ENCODE results near the gene LARP4B.

Gene LARP4B

GRCh38 chr10:834493-834892 lies 97.0 kb downstream of the LARP4B start:
- DNase-seq (ENCODE audit: low read depth, low spot score): no peak
- TF ChIP-seq CTCF (IDR thresholded peaks at IDR 0.05; ENCODE audit: insufficient read depth, low read length, missing control alignments): no peak
- no peak overlapping the region for H3K4me3 ChIP-seq (ENCODE audit: low read depth, low read length)
- ChIA-PET POLR2A (no interaction called here), CTCF (no interaction called here)

- CTCF ChIA-PET: interaction anchor here (1.1 kb wide), 1 partner anchor 17 kb away, joined by 3 read pairs; no protein-coding TSS in a partner anchor
Measured at GRCh38 chr10:829241-829640, 102.3 kb downstream of the LARP4B start.

GRCh38 chr10:828191-828590 lies 103.3 kb downstream of the LARP4B start:
- ChIA-PET POLR2A (no interaction called here), CTCF (no interaction called here)
- no peak for DNase-seq (ENCODE audit: low read depth, low spot score)
- H3K4me3 ChIP-seq (ENCODE audit: low read depth, low read length): no peak overlapping the region
- TF ChIP-seq CTCF (IDR thresholded peaks at IDR 0.05; ENCODE audit: insufficient read depth, low read length, missing control alignments): no peak

More at GRCh38 chr10:829241-829640, 102.3 kb downstream of the LARP4B start:
- no peak for DNase-seq (ENCODE audit: low read depth, low spot score)
- no peak for TF ChIP-seq CTCF (IDR thresholded peaks at IDR 0.05; ENCODE audit: insufficient read depth, low read length, missing control alignments)
- H3K4me3 ChIP-seq (ENCODE audit: low read depth, low read length): no peak overlapping the region
- POLR2A ChIA-PET: no interaction called here

- no peak for DNase-seq (ENCODE audit: low read depth, low spot score)
- H3K4me3 ChIP-seq (ENCODE audit: low read depth, low read length): no peak overlapping the region
- ChIA-PET CTCF (interaction anchor here (1.3 kb wide), 1 partner anchor 10 kb away, joined by 4 read pairs; no protein-coding TSS in a partner anchor), POLR2A (no interaction called here)
- TF ChIP-seq CTCF (IDR thresholded peaks at IDR 0.05; ENCODE audit: insufficient read depth, low read length, missing control alignments): no peak
Measured at GRCh38 chr10:824946-825345, 106.6 kb downstream of the LARP4B start.

GRCh38 chr10:824497-824896 lies 107.0 kb downstream of the LARP4B start:
- no peak for DNase-seq (ENCODE audit: low read depth, low spot score)
- no peak overlapping the region for H3K4me3 ChIP-seq (ENCODE audit: low read depth, low read length)
- TF ChIP-seq CTCF (IDR thresholded peaks at IDR 0.05; ENCODE audit: insufficient read depth, low read length, missing control alignments): no peak
- ChIA-PET POLR2A (no interaction called here), CTCF (interaction anchor here (1.3 kb wide), 1 partner anchor 9 kb away, joined by 4 read pairs; no protein-coding TSS in a partner anchor)

- DNase-seq (ENCODE audit: low read depth, low spot score): no peak
- TF ChIP-seq CTCF (IDR thresholded peaks at IDR 0.05; ENCODE audit: insufficient read depth, low read length, missing control alignments): no peak
Measured at GRCh38 chr10:822661-823367, 108.7 kb downstream of the LARP4B start.

More at GRCh38 chr10:822661-823367, 108.7 kb downstream of the LARP4B start:
- POLR2A ChIA-PET: no interaction called here
- CTCF ChIA-PET: interaction anchor here (0.7 kb wide), 1 partner anchor 186 kb away, joined by 3 read pairs; no protein-coding TSS in a partner anchor
- H3K4me3 ChIP-seq (ENCODE audit: low read depth, low read length): no peak overlapping the region

Measured in AG04449 (cell line).